Mesodermal cell (in vitro differentiated cells): Measurements from ENCODE around the gene PDE6B.
"Not testable (repeated sequence)": the region's sequence is repeated elsewhere in the genome, so short reads cannot be mapped to it uniquely, and the experiment has no call there.

ENCODE experiments used
- H3K27ac ChIP-seq: 2 replicates; pipeline ENCODE4 v1.7.0; 2013; ENCODE audit warnings: mild to moderate bottlenecking, low read depth, low read length, moderate library complexity; ENCODE audit not compliant: severe bottlenecking
- H3K36me3 ChIP-seq: 2 replicates; pipeline ENCODE4 v1.7.1; 2013; ENCODE audit warnings: mild to moderate bottlenecking, low read length, moderate library complexity; ENCODE audit not compliant: control insufficient read depth, insufficient read depth
- H3K4me1 ChIP-seq: one replicate; pipeline ENCODE4 v1.7.1; 2013; ENCODE audit warnings: mild to moderate bottlenecking, low read length; ENCODE audit not compliant: insufficient read depth, control insufficient read depth, poor library complexity, severe bottlenecking
- H3K4me3 ChIP-seq: 2 replicates; pipeline ENCODE4 v1.7.0; 2013; ENCODE audit warnings: low read length, control low read depth, mild to moderate bottlenecking; ENCODE audit not compliant: insufficient read depth, poor library complexity, severe bottlenecking; ENCODE audit errors: extremely low read depth
- H3K9me3 ChIP-seq: 2 replicates; pipeline ENCODE4 v1.7.1; 2013; ENCODE audit warnings: mild to moderate bottlenecking, low read length, moderate library complexity; ENCODE audit not compliant: control insufficient read depth
- WGBS, 2 experiments: methylation state at CpG; one replicate each; pipeline ENCODE4 v1.1.5; 2013; ENCODE audit warnings: missing lambda C conversion rate in 2 of 2; ENCODE audit not compliant: insufficient coverage in 2 of 2; 5-methylcytosine and 5-hydroxymethylcytosine counted together

Gene PDE6B

DNA sequence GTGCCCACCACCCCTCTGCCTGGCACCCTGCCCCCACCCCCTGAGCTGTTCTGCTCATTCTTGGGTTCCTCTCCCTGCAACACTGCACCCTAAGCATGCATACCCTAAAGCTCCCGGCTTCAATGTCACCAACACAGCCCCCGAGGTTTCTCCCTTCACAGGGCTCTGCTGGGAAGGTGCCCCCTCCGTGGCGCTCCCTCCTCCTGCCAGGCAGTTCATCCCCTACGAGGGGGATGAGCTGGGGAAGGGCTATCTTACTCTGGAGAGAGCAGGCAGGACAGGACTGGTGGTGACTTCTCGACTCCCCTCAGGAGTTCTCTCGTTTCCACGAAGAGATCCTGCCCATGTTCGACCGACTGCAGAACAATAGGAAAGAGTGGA is 42.2 kb downstream of the PDE6B start:
- Histone ChIP-seq H3K9me3 (no peaks in the 10 kb centered on the region), H3K4me3 (no peak overlapping the region), H3K27ac (no peak overlapping the region), H3K4me1 (no peaks in the 10 kb centered on the region), H3K36me3 (peaks cover 12% of the 10 kb centered on the region)
- 57 to 75% methylated on average over 7 to 8 of the region's 10 CpGs for WGBS, 2 experiments

DNA sequence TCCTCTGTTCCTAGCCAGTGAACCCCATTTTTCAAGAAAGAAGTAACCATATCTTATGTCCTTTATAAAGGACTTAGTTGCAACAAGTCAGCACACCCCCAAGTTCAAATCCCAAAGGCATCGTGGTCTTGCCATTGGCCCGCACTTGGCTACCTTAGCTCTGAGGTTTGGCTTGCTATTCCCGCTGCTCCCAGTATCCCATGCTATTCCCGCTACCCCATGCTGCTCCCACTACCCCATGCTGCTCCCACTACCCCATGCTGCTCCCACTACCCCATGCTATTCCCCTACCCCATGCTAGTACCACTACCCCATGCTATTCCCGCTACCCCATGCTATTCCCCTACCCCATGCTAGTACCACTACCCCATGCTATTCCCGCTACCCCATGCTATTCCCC is 42.8 kb downstream of the PDE6B start:
- WGBS, 2 experiments, result 90 to 100% methylated on average over 3 to 6 of the region's 6 CpGs
- H3K9me3 ChIP-seq, H3K27ac ChIP-seq, H3K4me1 ChIP-seq, H3K4me3 ChIP-seq: not testable (repeated sequence)
- peaks cover 18% of the 10 kb centered on the region for H3K36me3 ChIP-seq

DNA sequence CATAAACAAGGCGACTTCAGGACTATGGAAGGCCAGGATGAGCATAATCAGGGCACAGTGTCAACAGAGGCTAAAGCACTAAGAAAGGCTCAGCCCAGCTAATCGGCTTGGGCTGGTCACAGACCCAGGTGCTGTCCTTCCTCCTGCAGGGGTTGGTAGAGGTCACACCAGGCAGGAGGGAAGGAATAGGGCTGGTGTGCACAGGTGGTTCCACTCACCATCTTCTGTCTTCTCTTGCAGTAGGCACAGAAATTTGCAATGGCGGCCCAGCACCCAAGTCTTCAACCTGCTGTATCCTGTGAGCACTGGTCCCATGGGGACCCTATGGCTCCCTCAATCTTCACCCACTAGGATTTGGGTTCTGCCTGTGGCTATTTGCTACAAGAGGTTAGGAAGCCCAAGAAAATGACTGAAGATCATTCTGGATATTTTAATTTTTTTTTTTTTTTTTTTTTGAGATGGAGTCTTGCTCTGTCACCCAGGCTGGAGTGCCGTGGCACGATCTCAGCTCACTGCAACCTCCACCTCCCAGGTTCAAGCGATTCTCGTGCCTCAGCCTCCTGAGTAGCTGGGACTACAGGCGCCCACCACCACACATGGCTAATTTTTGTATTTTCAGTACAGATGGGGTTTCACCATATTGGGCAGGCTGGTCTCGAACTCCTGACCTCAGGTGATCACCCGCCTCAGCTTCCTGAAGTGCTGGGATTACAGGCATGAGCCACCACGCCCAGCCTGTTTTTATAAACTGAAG is 44.6 kb downstream of the PDE6B start:
- whole genome bisulfite sequencing, 2 experiments, result 90 to 93% methylated on average over 7 to 9 of the region's 11 CpGs
- H3K36me3 ChIP-seq, result peaks cover 18% of the 10 kb centered on the region
- H3K9me3 ChIP-seq, H3K4me3 ChIP-seq, H3K27ac ChIP-seq, H3K4me1 ChIP-seq: not testable (repeated sequence)

DNA sequence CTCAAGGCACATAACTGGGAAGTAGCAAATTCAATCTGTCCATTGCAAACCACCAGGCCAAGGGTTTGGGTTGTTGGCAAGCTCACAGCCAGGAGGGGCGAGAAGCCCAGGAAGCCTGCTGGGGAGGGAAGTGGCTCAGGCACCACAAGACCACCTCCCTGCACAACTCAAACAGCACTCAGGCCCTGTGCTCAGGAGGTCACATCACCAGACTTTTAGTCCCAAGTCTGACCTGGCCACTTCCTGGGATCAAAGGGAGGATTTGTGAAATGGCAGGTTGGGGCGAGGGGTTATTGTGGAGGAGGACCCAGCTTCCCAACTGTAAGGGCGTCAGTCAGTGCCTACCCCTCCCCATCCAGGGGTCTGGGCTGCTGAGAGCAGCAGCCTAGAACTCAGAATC is 46.4 kb downstream of the PDE6B start:
- Histone ChIP-seq H3K4me1 (peaks cover 10% of the 10 kb centered on the region), H3K9me3 (no peaks in the 10 kb centered on the region), H3K27ac (no peak overlapping the region), H3K4me3 (no peak overlapping the region), H3K36me3 (peaks cover 18% of the 10 kb centered on the region)
- WGBS, 2 experiments, result 100% methylated on average over 1 of the region's 3 CpGs

DNA sequence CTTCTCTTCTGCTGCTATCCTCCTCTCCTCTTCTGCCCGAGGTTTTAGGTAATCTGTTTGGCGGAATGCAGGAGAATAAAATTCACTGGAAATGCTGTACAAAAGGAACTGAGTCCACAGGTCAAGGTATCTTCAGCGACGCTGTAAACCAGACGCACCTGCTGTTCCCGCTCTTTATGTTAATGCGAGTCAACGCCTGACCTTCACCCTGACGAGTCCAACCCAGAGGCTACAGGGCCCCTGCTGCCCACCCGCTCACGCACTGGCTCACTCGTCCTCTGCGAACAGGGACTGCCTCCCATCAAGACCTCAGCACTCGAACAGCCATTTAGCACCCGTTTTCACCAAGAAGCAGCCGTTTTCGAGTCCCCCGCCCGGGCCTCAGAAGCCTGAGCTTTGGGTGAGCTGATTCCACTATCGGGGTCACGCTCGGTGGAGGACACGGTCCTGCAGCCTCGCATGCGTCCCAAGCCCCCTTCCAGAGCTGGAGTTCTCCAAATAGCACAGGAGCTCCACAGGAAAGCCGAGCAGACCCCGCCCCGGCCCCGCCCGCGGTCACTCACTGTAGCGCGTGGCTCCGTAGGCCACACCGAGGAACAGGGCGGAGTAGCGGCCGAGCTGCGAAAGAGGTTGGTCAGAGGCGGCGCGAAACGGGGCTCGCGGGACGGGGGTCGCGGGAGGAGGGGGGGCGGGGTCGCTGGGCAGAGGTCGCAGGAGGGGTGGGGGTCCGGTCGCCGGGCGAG is 48.1 kb downstream of the PDE6B start:
- no peaks in the 10 kb centered on the region for H3K9me3 ChIP-seq
- peaks cover 18% of the 10 kb centered on the region for H3K36me3 ChIP-seq
- H3K4me3 ChIP-seq, result peak overlapping the region; percentile 90
- no peak overlapping the region for H3K27ac ChIP-seq
- 13 to 14% methylated on average over 27 to 34 of the region's 55 CpGs for WGBS, 2 experiments
- H3K4me1 ChIP-seq, result peaks cover 10% of the 10 kb centered on the region

DNA sequence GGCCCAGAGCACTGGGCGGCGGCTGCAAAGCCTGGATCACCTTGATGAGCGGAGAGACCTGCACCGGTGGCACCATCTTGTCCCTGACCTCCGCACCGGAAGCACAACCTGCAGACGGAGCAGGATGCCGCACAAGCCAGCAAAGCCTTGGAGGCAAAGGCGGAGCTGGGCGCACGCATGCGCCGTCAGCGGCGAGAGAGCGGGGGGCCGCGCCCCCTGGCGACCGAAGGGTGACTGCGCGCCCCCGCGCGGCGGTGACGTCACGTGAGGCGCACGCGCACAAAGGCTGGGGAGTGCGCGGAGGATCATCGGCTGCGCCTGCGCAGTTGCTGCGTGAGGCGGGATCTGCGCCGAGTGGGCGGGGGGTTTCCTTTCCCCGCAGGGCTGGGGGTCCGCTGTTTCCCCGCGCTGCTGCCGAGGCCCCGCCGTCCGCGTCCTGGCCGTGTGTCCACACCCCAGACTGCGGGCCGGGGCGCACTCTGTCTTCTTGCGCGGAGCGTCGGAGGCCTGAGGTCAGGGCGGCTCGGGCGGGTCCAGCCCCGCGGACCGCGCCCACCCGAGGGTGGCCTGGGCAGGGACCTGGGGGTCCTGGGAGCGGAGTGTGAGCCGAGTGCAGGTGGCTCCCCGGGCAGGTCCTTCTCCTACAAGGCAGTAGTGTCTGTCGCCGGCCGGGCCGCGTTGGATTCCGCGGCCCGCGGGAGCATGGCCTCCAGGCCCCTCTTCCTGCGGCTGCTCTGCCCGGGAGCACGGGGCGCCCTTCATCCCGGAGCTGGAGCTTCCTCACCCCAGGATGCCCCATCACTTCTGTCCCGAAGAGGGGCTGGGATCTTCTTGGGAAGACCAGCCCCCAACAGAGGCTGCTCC is 49.0 kb downstream of the PDE6B start, which contains the start of the genes ATP5ME and MYL5:
ATP5ME (minus strand) TSS at position 105 of the 864 bp plus-strand sequence; CDS start at position 76, 29 bp downstream.
MYL5 (plus strand) TSS at position 371 of the 864 bp plus-strand sequence. CDS start 3,485 bp downstream, outside the sequence.
- Histone ChIP-seq H3K36me3 (peaks cover 18% of the 10 kb centered on the region), H3K4me1 (peaks cover 10% of the 10 kb centered on the region), H3K9me3 (no peaks in the 10 kb centered on the region), H3K27ac (peak within 1 kb of the TSS; percentile 57), H3K4me3 (peak within 1 kb of the TSS; percentile 90)
- 1 to 2% methylated on average over 73 to 84 of the region's 84 CpGs for WGBS, 2 experiments

DNA sequence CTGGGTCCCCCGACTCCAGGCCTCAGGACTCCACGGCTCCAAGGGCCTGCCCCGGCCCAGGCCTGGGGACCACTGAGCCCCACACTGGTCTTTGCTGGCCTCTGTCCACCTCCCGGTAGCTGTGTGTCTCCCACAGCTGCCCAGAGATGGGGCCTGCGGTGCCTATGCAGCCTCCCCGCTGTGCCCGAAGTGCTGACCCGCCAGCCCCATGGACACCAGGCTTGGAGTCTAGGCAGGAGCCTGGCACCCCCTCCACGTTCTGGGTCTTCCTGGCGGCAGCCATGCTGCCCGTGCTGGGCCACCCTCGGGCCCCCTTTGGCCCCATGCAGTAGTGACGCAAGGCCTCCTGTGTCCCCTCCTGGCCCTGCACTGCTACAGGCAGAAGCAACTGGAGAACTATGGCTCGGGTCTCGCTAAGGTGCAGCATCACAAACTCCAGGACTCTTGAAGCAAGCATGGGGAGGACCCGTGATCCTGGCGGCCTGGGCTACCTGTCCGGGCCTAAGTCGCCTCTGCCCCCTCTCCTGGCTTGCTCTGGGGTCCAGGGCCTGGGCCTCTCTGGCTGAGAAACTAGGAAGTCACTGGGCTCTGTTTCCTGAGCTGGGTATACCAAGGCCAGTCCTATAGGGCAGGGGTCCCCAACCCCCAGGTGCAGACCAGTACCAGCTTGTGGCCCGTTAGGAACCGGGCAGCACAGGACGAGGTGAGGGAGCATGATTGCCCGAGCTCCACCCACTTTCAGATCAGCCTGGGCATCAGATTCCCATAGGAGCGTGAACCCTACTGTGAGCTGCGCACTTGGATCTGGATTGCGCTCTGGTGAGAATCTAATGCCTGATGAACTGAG is 49.9 kb downstream of the PDE6B start:
- Histone ChIP-seq H3K4me1 (peaks cover 10% of the 10 kb centered on the region), H3K4me3 (peak overlapping the region; percentile 90), H3K9me3 (no peaks in the 10 kb centered on the region), H3K36me3 (peaks cover 18% of the 10 kb centered on the region), H3K27ac (no peak overlapping the region)
- 86 to 88% methylated on average over 25 to 26 of the region's 26 CpGs for WGBS, 2 experiments

DNA sequence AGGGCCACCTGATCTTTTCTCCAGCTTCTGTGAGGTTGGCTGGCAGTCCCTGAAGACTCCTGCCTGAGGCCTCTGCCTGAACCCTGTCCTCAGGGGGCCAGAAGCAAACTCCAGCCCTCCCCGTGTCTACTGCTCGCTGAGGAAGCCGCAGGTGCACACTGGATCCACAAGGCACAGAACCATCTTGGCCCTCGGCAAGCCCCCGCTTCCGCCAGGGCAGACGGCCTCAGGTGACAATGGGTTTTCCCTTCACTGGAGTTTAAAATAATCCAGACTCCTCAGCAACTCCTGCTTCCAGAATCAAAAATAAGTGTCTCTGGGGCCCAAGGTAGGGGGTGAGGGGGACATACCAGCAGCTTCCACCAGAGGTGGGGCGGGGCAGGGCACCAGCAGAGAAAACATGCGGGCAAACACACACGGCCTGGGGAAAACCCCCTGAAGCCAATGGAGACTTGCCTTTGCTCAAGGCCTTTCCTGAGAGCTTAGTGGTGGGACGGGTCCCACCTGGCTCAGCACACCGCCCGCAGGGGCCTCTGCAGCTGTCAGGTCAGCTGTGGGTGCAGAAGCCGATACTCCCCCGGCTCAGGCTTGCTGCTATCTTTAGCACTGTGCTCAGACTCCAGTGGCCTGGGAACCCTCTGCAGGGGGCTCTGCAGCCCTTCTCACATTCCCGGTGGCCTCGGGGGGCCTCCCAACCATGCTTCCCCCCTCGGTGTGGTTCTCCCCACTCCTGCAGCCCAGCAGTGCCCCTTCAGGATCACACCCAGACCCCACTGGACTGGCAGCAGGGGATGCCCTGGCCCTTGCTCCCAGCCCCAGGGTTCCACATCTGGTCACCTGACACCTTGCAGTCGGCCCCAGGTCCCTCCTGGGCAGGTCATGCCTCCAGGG is 50.9 kb downstream of the PDE6B start:
- 90% methylated on average over 18 to 19 of the region's 19 CpGs for WGBS, 2 experiments
- Histone ChIP-seq H3K9me3 (no peaks in the 10 kb centered on the region), H3K4me3 (no peak overlapping the region), H3K36me3 (peaks cover 18% of the 10 kb centered on the region), H3K4me1 (peaks cover 17% of the 10 kb centered on the region), H3K27ac (no peak overlapping the region)

DNA sequence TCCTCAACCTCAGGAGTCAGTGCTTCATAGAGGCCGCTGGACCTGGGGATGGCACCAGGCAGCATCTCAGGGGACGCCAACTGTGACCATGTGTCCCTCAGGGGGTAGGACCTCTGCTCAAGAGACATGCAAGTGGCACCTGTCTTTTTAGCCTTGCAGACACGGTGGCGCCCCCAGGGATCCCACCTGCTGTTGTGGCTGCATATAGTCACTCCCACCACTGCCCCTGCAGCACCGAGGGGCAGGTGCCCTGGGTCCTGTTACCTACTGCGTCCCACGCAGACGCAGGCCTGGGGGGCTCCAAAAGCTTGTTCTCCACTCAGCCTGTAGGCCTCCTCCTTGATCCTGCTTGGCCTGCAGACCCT is 51.5 kb downstream of the PDE6B start:
- Histone ChIP-seq H3K36me3 (peaks cover 13% of the 10 kb centered on the region), H3K27ac (no peak overlapping the region), H3K4me3 (no peak overlapping the region), H3K4me1 (peaks cover 17% of the 10 kb centered on the region), H3K9me3 (no peaks in the 10 kb centered on the region)
- WGBS, 2 experiments, result 90 to 91% methylated on average over 8 of the region's 8 CpGs
